Spleen (tissue), 11 donors: ENCODE data around the gene JTB. TPM values are rescaled to one million over a fixed set of nuclear protein-coding genes. Genes with fewer than 3 reads are reported as not detected.

ENCODE experiments used
- DNase-seq: peaks from one replicate; pipeline ENCODE4 v3.0.0-alpha.2; 2020
- H3K27ac ChIP-seq, 8 donors: fragments of 200-600 bp; sonication (generic) in 7 of 8; 1 replicate in 4 of 8; 2 replicates in 4 of 8; pipeline versions ENCODE4 v1.5.0 to v1.8.0; 2016 to 2021; ENCODE audit warnings: inconsistent platforms in 4 of 8, mild to moderate bottlenecking in 4 of 8, moderate library complexity in 1 of 8
- H3K27me3 ChIP-seq, 7 donors: fragments of 200-600 bp; sonication (generic) in 6 of 7; replicated peaks in 1 of 7; 1 replicate in 4 of 7; 2 replicates in 3 of 7; pipeline versions ENCODE4 v1.5.0 to v1.8.0; 2016 to 2021; ENCODE audit warnings: inconsistent platforms in 3 of 7, mild to moderate bottlenecking in 1 of 7
- H3K36me3 ChIP-seq, 6 donors: fragments of 200-600 bp; sonication (generic) in 5 of 6; 1 replicate in 4 of 6; 2 replicates in 2 of 6; pipeline versions ENCODE4 v1.5.0 to v1.8.0; 2016 to 2021; ENCODE audit warnings: inconsistent platforms in 2 of 6
- H3K4me1 ChIP-seq, 6 donors: fragments of 200-600 bp; sonication (generic) in 5 of 6; 1 replicate in 3 of 6; 2 replicates in 3 of 6; pipeline versions ENCODE4 v1.5.0 to v1.8.0; 2016 to 2021; ENCODE audit warnings: inconsistent platforms in 3 of 6
- H3K4me3 ChIP-seq, 8 donors: fragments of 200-600 bp; sonication (generic) in 7 of 8; 1 replicate in 4 of 8; 2 replicates in 4 of 8; pipeline versions ENCODE4 v1.5.0 to v1.8.0; 2016 to 2021; ENCODE audit warnings: inconsistent platforms in 4 of 8, mild to moderate bottlenecking in 4 of 8, moderate library complexity in 2 of 8
- H3K9me3 ChIP-seq, 8 donors: fragments of 200-600 bp; sonication (generic) in 7 of 8; 1 replicate in 4 of 8; 2 replicates in 4 of 8; pipeline versions ENCODE4 v1.5.0 to v1.8.0; 2016 to 2021; ENCODE audit warnings: inconsistent platforms in 4 of 8
- CTCF ChIP-seq, 11 experiments: fragments of 200-600 bp in 7 of 11; fragments of 450-650 bp in 4 of 11; sonication (generic) in 4 of 11; IDR thresholded peaks in 8 of 11; conservative IDR thresholded peaks in 3 of 11; 1 replicate in 7 of 11; 2 replicates in 4 of 11; pipeline versions ENCODE4 v1.4.0 to v1.8.0; 2016 to 2021; ENCODE audit warnings: antibody characterized with exemption in 11 of 11, inconsistent platforms in 4 of 11, mild to moderate bottlenecking in 1 of 11
- POLR2A ChIP-seq, 3 donors: fragments of 450-650 bp; IDR thresholded peaks; one replicate each; pipeline ENCODE4 v1.5.1; 2017; ENCODE audit warnings: antibody characterized with exemption in 3 of 3, mild to moderate bottlenecking in 1 of 3
- POLR2AphosphoS5 ChIP-seq, 3 donors: sonication (generic); formaldehyde crosslinking; IDR thresholded peaks; one replicate each; pipeline ENCODE4 v1.5.1; 2017; ENCODE audit warnings: antibody characterized with exemption in 3 of 3
- WGBS, 5 donors: extraction: QIAGEN DNeasy Blood & Tissue Kit in 3 of 5; methylation state at CpG; one replicate each; pipeline versions ENCODE4 v1.1.5 to v1.1.7; 2013 to 2018; 5-methylcytosine and 5-hydroxymethylcytosine counted together
- intact Hi-C: fragments of 100-400 bp; cut with DNase I; formaldehyde crosslinking; loops from one replicate; pipeline ENCODE4 v1.15.0; 2023; ENCODE audit warnings: low total_unique reads
- polyA plus RNA-seq, 3 donors: library from polyadenylated mRNA; stranded (reverse); fragments of 200-250 nt; gene quantifications; one replicate each; pipeline ENCODE4 v1.2.1, GENCODE V29; 2013
- total RNA-seq, 7 donors: library from RNA; depleted of rRNA in 3 of 7; stranded (reverse); fragments of >200 nt in 3 of 7; fragmentation: NEBNext Ultra II Directional in 4 of 7; extraction: Animal tissue kit (Norgen Biotek cat#: 25700) in 4 of 7; gene quantifications; one replicate each; pipeline versions ENCODE4 v1.1.0 to v1.2.1, GENCODE V29; 2016 to 2021
- donor health status: healthy with polysubstance abuse.
- donor health status: DM: no; HTN: no; CAD: no; lungs with moderate emphysema.
- donor health status: DM: no; HTN: no; CAD: no.
- donor health status: Bipolar disorder and iron deficiency.
- donor health status: healthy.
- donor health status: DM: no; HTN: no; CAD: no.
- donor health status: DM: yes; HTN: yes; CAD: no.

JTB gene
- total and polyA plus RNA-seq, 10 donors: 97.9 to 243 (median 194) TPM

DNA sequence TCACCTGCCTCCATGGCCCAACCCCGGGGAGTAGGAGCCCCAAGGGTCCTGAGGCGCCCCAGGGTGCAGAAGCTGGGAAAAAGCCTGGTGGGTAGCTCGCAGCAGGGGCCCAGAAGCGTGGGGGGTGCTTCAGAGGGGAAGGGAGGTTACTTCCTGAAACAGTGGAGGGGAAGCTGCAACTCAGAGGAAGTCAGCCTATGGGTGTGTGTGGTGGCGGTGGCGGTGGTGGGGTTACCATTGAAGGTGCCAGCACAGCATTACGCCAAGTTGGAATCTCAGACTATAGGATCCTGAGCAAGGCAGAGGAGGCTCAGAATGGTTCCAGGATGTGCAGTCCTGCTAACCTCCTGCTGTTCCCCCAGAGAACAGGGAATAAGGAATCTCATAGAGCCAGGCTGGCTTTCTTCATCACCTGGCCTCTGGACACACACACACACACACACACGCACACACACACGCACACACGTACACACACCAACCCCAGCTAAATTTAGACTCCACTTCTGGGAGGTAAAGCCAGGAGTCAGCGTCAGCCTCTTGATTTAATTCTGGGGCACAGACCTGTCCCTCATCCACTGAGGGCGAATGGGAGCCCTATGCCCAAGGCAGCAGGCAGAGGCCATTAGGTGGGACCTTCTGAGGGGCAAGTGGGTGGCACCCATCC is 32.2 kb downstream of the JTB start:
- Histone ChIP-seq H3K36me3 (peaks cover 0 to 73% (median 65%) of the 10 kb centered on the region in 6 donors), H3K9me3 (no peaks in the 10 kb centered on the region), H3K4me3 (peak overlapping the region; percentile 74 to 99 (median 90)), H3K27me3 (no peaks in the 10 kb centered on the region), H3K4me1 (peaks cover 14 to 90% (median 49%) of the 10 kb centered on the region in 6 donors), H3K27ac (peak overlapping the region; percentile 96 to 100 (median 99))
- WGBS, 5 donors: 1 to 9% (median 4%) methylated on average over 10 to 12 of the region's 12 CpGs
- TF ChIP-seq POLR2A (IDR thresholded peaks at IDR 0.05): no peak
- no peak for TF ChIP-seq CTCF (IDR thresholded peaks at IDR 0.05 in 8 of 11, conservative IDR thresholded peaks at IDR 0.05 in 3 of 11)
- TF ChIP-seq POLR2AphosphoS5 (IDR thresholded peaks at IDR 0.05): peak; percentile 53 to 80 (median 57)
- DNase-seq: peak; percentile 95
- intact Hi-C loops: no loop called here

DNA sequence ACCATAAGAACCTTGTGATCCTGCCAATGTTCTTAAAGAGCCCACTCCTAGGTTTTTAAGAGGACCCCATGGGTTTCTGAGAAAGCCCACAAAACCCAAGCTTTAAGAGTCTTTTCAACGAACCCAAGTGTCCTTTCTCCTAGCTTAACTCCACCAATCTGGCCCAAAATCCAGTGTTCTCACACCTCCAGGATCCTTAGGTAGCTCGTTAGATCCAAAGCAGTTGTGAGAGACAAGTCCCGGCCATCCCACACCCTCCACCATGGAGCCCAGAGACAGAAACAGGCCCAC is 32.7 kb downstream of the JTB start:
- peaks cover 0 to 73% (median 65%) of the 10 kb centered on the region in 6 donors for H3K36me3 ChIP-seq
- no peak for TF ChIP-seq POLR2AphosphoS5 (IDR thresholded peaks at IDR 0.05)
- no peak for TF ChIP-seq POLR2A (IDR thresholded peaks at IDR 0.05)
- TF ChIP-seq CTCF (IDR thresholded peaks at IDR 0.05 in 8 of 11, conservative IDR thresholded peaks at IDR 0.05 in 3 of 11): no peak
- intact Hi-C loops: no loop called here
- H3K4me1 ChIP-seq: peaks cover 14 to 85% (median 47%) of the 10 kb centered on the region in 6 donors
- H3K27ac ChIP-seq: peak overlapping the region; percentile 96 to 100 (median 99)
- H3K9me3 ChIP-seq: no peaks in the 10 kb centered on the region
- DNase-seq: no peak
- WGBS, 5 donors: 8 to 18% (median 11%) methylated on average over 3 of the region's 3 CpGs
- H3K27me3 ChIP-seq: no peaks in the 10 kb centered on the region
- peak overlapping the region; percentile 74 to 99 (median 90) for H3K4me3 ChIP-seq

GRCh38 chr1:153944005-153944826 is 33.3 kb downstream of the JTB start:
- Histone ChIP-seq H3K27me3 (no peaks in the 10 kb centered on the region), H3K4me3 (peak overlapping the region in 7 of 8 donors; percentile 81 to 99 (median 91)), H3K9me3 (no peaks in the 10 kb centered on the region), H3K36me3 (peaks cover 0 to 73% (median 66%) of the 10 kb centered on the region in 6 donors), H3K4me1 (peaks cover 14 to 80% (median 47%) of the 10 kb centered on the region in 6 donors), H3K27ac (peak overlapping the region; percentile 96 to 100 (median 99))
- 69 to 84% (median 75%) methylated on average over 11 to 15 of the region's 15 CpGs for WGBS, 5 donors
- intact Hi-C loops: no loop called here
- peak in 2 of 3 donors; percentile 26 to 48 for TF ChIP-seq POLR2AphosphoS5 (IDR thresholded peaks at IDR 0.05)
- TF ChIP-seq POLR2A (IDR thresholded peaks at IDR 0.05): no peak
- DNase-seq: peak; percentile 87

- Histone ChIP-seq H3K4me3 (peak overlapping the region in 1 of 8 donors; percentile 6), H3K9me3 (no peaks in the 10 kb centered on the region), H3K4me1 (peaks cover 14 to 67% (median 46%) of the 10 kb centered on the region in 6 donors), H3K36me3 (peaks cover 0 to 73% (median 66%) of the 10 kb centered on the region in 6 donors), H3K27me3 (no peaks in the 10 kb centered on the region), H3K27ac (peak overlapping the region in 5 of 8 donors; percentile 7 to 100 (median 100))
- WGBS, 5 donors: 81 to 92% (median 85%) methylated on average over 9 to 11 of the region's 11 CpGs
- intact Hi-C loops: no loop called here
- peak; percentile 78 for DNase-seq
- TF ChIP-seq POLR2A (IDR thresholded peaks at IDR 0.05): no peak
- TF ChIP-seq POLR2AphosphoS5 (IDR thresholded peaks at IDR 0.05): peak in 1 of 3 donors; percentile 63
Observed at GRCh38 chr1:153942766-153943549, 34.5 kb downstream of the JTB start.
